Measurements from ENCODE around the gene SYDE1.
"Not testable (repeated sequence)": the region's sequence is repeated elsewhere in the genome, so short reads cannot be mapped to it uniquely, and the experiment has no call there.

Gene SYDE1

GRCh38 chr19:15107061-15108010 lies at the start of gene SYDE1:
Gene SYDE1, plus strand, starts transcription at chr19:15107401. Its CDS starts 33 bp downstream, at chr19:15107434.
- peak in 1 of 2 donors; percentile 14 for DNase-seq (ENCODE audit: low read depth in 2 of 2)

- DNase-seq (ENCODE audit: low read depth in 2 of 2): no peak
Measured at GRCh38 chr19:15062036-15062435, 45.2 kb upstream of the SYDE1 start.

GRCh38 chr19:15070386-15070785 lies 36.8 kb upstream of the SYDE1 start:
- not testable (repeated sequence) for DNase-seq (ENCODE audit: low read depth in 2 of 2)

- no peak for DNase-seq (ENCODE audit: low read depth in 2 of 2)
Measured at GRCh38 chr19:15072930-15073647, 34.1 kb upstream of the SYDE1 start.

GRCh38 chr19:15074371-15074770 lies 32.8 kb upstream of the SYDE1 start:
- no peak for DNase-seq (ENCODE audit: low read depth in 2 of 2)

- no peak for DNase-seq (ENCODE audit: low read depth in 2 of 2)
Measured at GRCh38 chr19:15075806-15076205, 31.4 kb upstream of the SYDE1 start.

GRCh38 chr19:15080002-15080401 lies 27.2 kb upstream of the SYDE1 start:
- DNase-seq (ENCODE audit: low read depth in 2 of 2): not testable (repeated sequence)

GRCh38 chr19:15081911-15082310 lies 25.3 kb upstream of the SYDE1 start, which contains the start of gene OR1I1:
Gene OR1I1, plus strand, starts transcription at chr19:15082211. Its CDS starts 4,855 bp downstream, at chr19:15087066.
- DNase-seq (ENCODE audit: low read depth in 2 of 2): no peak

- no peak for DNase-seq (ENCODE audit: low read depth in 2 of 2)
Measured at GRCh38 chr19:15087182-15087581, 20.0 kb upstream of the SYDE1 start.

GRCh38 chr19:15091918-15092753 lies 15.1 kb upstream of the SYDE1 start:
- peak in 1 of 2 donors; percentile 60 for DNase-seq (ENCODE audit: low read depth in 2 of 2)

GRCh38 chr19:15093001-15093400 lies 14.2 kb upstream of the SYDE1 start:
- no peak for DNase-seq (ENCODE audit: low read depth in 2 of 2)

- DNase-seq (ENCODE audit: low read depth in 2 of 2): no peak
Measured at GRCh38 chr19:15096223-15096622, 11.0 kb upstream of the SYDE1 start.

GRCh38 chr19:15097980-15098379 lies 9.2 kb upstream of the SYDE1 start:
- not testable (repeated sequence) for DNase-seq (ENCODE audit: low read depth in 2 of 2)

GRCh38 chr19:15098460-15098859 lies 8.7 kb upstream of the SYDE1 start:
- DNase-seq (ENCODE audit: low read depth in 2 of 2): no peak

GRCh38 chr19:15099017-15099582 lies 8.1 kb upstream of the SYDE1 start:
- DNase-seq (ENCODE audit: low read depth in 2 of 2): no peak

- peak; percentile 29 to 47 for DNase-seq (ENCODE audit: low read depth in 2 of 2)
Measured at GRCh38 chr19:15101479-15102082, 5.6 kb upstream of the SYDE1 start.

- DNase-seq (ENCODE audit: low read depth in 2 of 2): no peak
Measured at GRCh38 chr19:15104003-15104402, 3.2 kb upstream of the SYDE1 start.

- no peak for DNase-seq (ENCODE audit: low read depth in 2 of 2)
Measured at GRCh38 chr19:15104411-15104810, 2.8 kb upstream of the SYDE1 start.

GRCh38 chr19:15105044-15105443 lies 2.2 kb upstream of the SYDE1 start:
- no peak for DNase-seq (ENCODE audit: low read depth in 2 of 2)

GRCh38 chr19:15108145-15108844 lies 1.1 kb downstream of the SYDE1 start:
- no peak for DNase-seq (ENCODE audit: low read depth in 2 of 2)
